H1 (cell line): Measurements from ENCODE around the gene AGFG2. TPM values are rescaled to one million over a fixed set of nuclear protein-coding genes. Genes with fewer than 3 reads are reported as not detected.

Source experiments
- CTCF ChIA-PET: fragments of 300-600 bp; sonication (Branson Sonifier 250); formaldehyde crosslinking; loops from one replicate; lab custom pipeline; 2021; ENCODE audit not compliant: partially characterized antibody; lab: Charles Lee
- POLR2A ChIA-PET: fragments of 300-600 bp; sonication (Branson Sonifier 250); formaldehyde crosslinking; loops from one replicate; lab custom pipeline; 2021; ENCODE audit warnings: inconsistent platforms; ENCODE audit not compliant: partially characterized antibody; lab: Charles Lee
- DNase-seq, 2 experiments: peaks; one replicate each; pipeline versions ENCODE4 v3.0.0 to v3.0.0-alpha.2; 2010 to 2022; ENCODE audit warnings: low spot score in 2 of 2, low read depth in 1 of 2, mixed read lengths in 1 of 2
- FAIRE-seq: peaks from 2 replicates; lab custom pipeline; 2011; peaks lifted over from hg19 to GRCh38; lab: Jason Lieb, UNC
- H2AFZ ChIP-seq: 2 replicates; pipeline ENCODE4 v1.8.1; 2012; ENCODE audit warnings: low read length, inconsistent platforms
- H2AK5ac ChIP-seq: 2 replicates; pipeline ENCODE4 v1.6.1; 2013; ENCODE audit warnings: low read depth, low read length
- H2BK120ac ChIP-seq: replicated peaks from 2 replicates; pipeline ENCODE3; 2013; ENCODE audit warnings: low read depth, low read length, inconsistent platforms
- H2BK12ac ChIP-seq: 2 replicates; pipeline ENCODE4 v1.6.1; 2013; ENCODE audit warnings: low read depth, low read length
- H2BK15ac ChIP-seq: 2 replicates; pipeline ENCODE4 v1.6.1; 2013; ENCODE audit warnings: low read length
- H2BK20ac ChIP-seq: 2 replicates; pipeline ENCODE4 v1.6.1; 2013; ENCODE audit warnings: low read length
- H2BK5ac ChIP-seq: 2 replicates; pipeline ENCODE4 v1.6.1; 2013; ENCODE audit warnings: low read depth, low read length
- H3K14ac ChIP-seq: 2 replicates; pipeline ENCODE4 v1.6.1; 2013; ENCODE audit warnings: inconsistent platforms; ENCODE audit not compliant: insufficient read length
- H3K18ac ChIP-seq: 2 replicates; pipeline ENCODE4 v1.6.1; 2013; ENCODE audit warnings: low read length; ENCODE audit errors: extremely low read depth
- H3K23ac ChIP-seq: 2 replicates; pipeline ENCODE4 v1.6.1; 2013; ENCODE audit warnings: inconsistent platforms; ENCODE audit not compliant: insufficient read length
- H3K23me2 ChIP-seq: 2 replicates; pipeline ENCODE4 v1.6.1; 2013; ENCODE audit warnings: low read depth, low read length
- H3K27ac ChIP-seq: 2 replicates; pipeline ENCODE4 v1.6.1; 2011; ENCODE audit warnings: low read depth, low read length, inconsistent platforms
- H3K27me3 ChIP-seq, 4 experiments: replicated peaks in 1 of 4; 1 replicate in 1 of 4; 2 replicates in 3 of 4; pipeline versions ENCODE4 v1.6.1 to v1.8.1; 2011 to 2013; ENCODE audit warnings: low read length in 3 of 4, mild to moderate bottlenecking in 3 of 4, inconsistent platforms in 2 of 4, mixed read lengths in 2 of 4, moderate library complexity in 1 of 4; ENCODE audit not compliant: control insufficient read depth in 3 of 4, insufficient read depth in 3 of 4; ENCODE audit errors: extremely low read depth in 1 of 4
- H3K36me3 ChIP-seq, 4 experiments: 2 replicates each; pipeline versions ENCODE4 v1.6.1 to v1.8.1; 2011 to 2013; ENCODE audit warnings: mild to moderate bottlenecking in 4 of 4, low read length in 3 of 4, moderate library complexity in 2 of 4, control low read depth in 1 of 4, inconsistent platforms in 1 of 4; ENCODE audit not compliant: insufficient read depth in 4 of 4, control insufficient read depth in 2 of 4
- H3K4ac ChIP-seq: replicated peaks from 2 replicates; pipeline ENCODE3; 2013; ENCODE audit warnings: low read length, low read depth, mixed read lengths, inconsistent platforms; ENCODE audit not compliant: insufficient read length
- H3K4me1 ChIP-seq, 4 experiments: replicated peaks in 1 of 4; 1 replicate in 1 of 4; 2 replicates in 3 of 4; pipeline versions ENCODE4 v1.6.1 to v1.8.1; 2011 to 2013; ENCODE audit warnings: low read length in 3 of 4, inconsistent platforms in 2 of 4, mixed read lengths in 1 of 4; ENCODE audit not compliant: insufficient read depth in 4 of 4, control insufficient read depth in 3 of 4
- H3K4me2 ChIP-seq, 2 experiments: 2 replicates each; pipeline versions ENCODE4 v1.6.1 to v1.8.1; 2011 to 2013; ENCODE audit warnings: low read depth in 2 of 2, low read length in 2 of 2, control low read depth in 1 of 2, inconsistent platforms in 1 of 2, mild to moderate bottlenecking in 1 of 2; ENCODE audit not compliant: insufficient read depth in 1 of 2
- H3K4me3 ChIP-seq, 4 experiments: fragments of 200-600, 300-600 bp in 1 of 4; sonication (generic), shearing (Covaris generic), sonication (Bioruptor Twin) in 1 of 4; 2 replicates each; pipeline versions ENCODE4 v1.5.1 to v1.8.1; 2011 to 2016; ENCODE audit warnings: low read length in 4 of 4, low read depth in 3 of 4, control low read depth in 2 of 4, inconsistent platforms in 2 of 4, mild to moderate bottlenecking in 2 of 4, mixed read lengths in 1 of 4, moderate library complexity in 1 of 4; ENCODE audit not compliant: insufficient read depth in 2 of 4; ENCODE audit errors: extremely low read depth in 1 of 4
- H3K56ac ChIP-seq: replicated peaks from 2 replicates; pipeline ENCODE3; 2013; ENCODE audit warnings: low read depth, mild to moderate bottlenecking, mixed read lengths, low read length, inconsistent platforms; ENCODE audit not compliant: insufficient read length
- H3K79me1 ChIP-seq: 2 replicates; pipeline ENCODE4 v1.6.1; 2013; ENCODE audit warnings: low read depth, low read length, control low read depth
- H3K79me2 ChIP-seq, 2 experiments: 2 replicates each; pipeline versions ENCODE4 v1.6.1 to v1.8.1; 2012 to 2013; ENCODE audit warnings: low read length in 2 of 2, mild to moderate bottlenecking in 2 of 2, inconsistent platforms in 1 of 2; ENCODE audit not compliant: insufficient read depth in 2 of 2, control insufficient read depth in 1 of 2
- H3K9ac ChIP-seq, 4 experiments: replicated peaks in 1 of 4; 1 replicate in 1 of 4; 2 replicates in 3 of 4; pipeline versions ENCODE4 v1.6.1 to v1.8.1; 2011 to 2013; ENCODE audit warnings: low read depth in 3 of 4, low read length in 3 of 4, control low read depth in 2 of 4, mild to moderate bottlenecking in 2 of 4, moderate library complexity in 2 of 4, inconsistent platforms in 1 of 4; ENCODE audit errors: extremely low read depth in 1 of 4
- H3K9me3 ChIP-seq, 2 experiments: 2 replicates each; pipeline versions ENCODE4 v1.6.1 to v1.8.1; 2012 to 2013; ENCODE audit warnings: mild to moderate bottlenecking in 2 of 2, moderate library complexity in 2 of 2, control low read depth in 1 of 2, inconsistent platforms in 1 of 2, low read depth in 1 of 2, low read length in 1 of 2, mixed read lengths in 1 of 2; ENCODE audit not compliant: insufficient read depth in 2 of 2
- H4K20me1 ChIP-seq, 2 experiments: replicated peaks in 1 of 2; 2 replicates each; pipeline versions ENCODE3 to v1.8.1; 2011 to 2013; ENCODE audit warnings: inconsistent platforms in 2 of 2, low read length in 2 of 2, mild to moderate bottlenecking in 1 of 2; ENCODE audit not compliant: insufficient read depth in 2 of 2, control insufficient read depth in 1 of 2
- H4K5ac ChIP-seq: 2 replicates; pipeline ENCODE4 v1.6.1; 2013; ENCODE audit warnings: low read length, low read depth, mixed read lengths, inconsistent platforms; ENCODE audit not compliant: insufficient read length
- H4K8ac ChIP-seq: 2 replicates; pipeline ENCODE4 v1.8.0; 2013; ENCODE audit warnings: mild to moderate bottlenecking, moderate library complexity, low read length, inconsistent platforms; ENCODE audit not compliant: insufficient read depth; ENCODE audit errors: extremely low read depth
- H4K91ac ChIP-seq: replicated peaks from 2 replicates; pipeline ENCODE3; 2013; ENCODE audit warnings: low read length, mixed read lengths, inconsistent platforms; ENCODE audit not compliant: insufficient read length
- FOSL1 ChIP-seq: IDR thresholded peaks from 2 replicates; pipeline ENCODE4 v1.6.1; 2011; ENCODE audit warnings: mild to moderate bottlenecking, low read depth, low read length, moderate library complexity; ENCODE audit not compliant: insufficient read depth
- KDM4A ChIP-seq: IDR thresholded peaks from one replicate; pipeline ENCODE4 v1.7.1; 2012; ENCODE audit warnings: low read depth, mild to moderate bottlenecking, moderate library complexity, low read length, inconsistent platforms; ENCODE audit not compliant: severe bottlenecking
- NRF1 ChIP-seq: IDR thresholded peaks from 2 replicates; pipeline ENCODE4 v1.6.1; 2011; ENCODE audit warnings: mild to moderate bottlenecking, low read depth, low read length, improper control_type of control experiment
- PHF8 ChIP-seq: fragments of 200-600 bp; sonication (generic); conservative IDR thresholded peaks from 2 replicates; pipeline ENCODE4 v1.7.1; 2012; ENCODE audit warnings: low read depth, mild to moderate bottlenecking, inconsistent platforms, low read length, moderate library complexity
- RFX5 ChIP-seq: IDR thresholded peaks from 2 replicates; pipeline ENCODE4 v1.6.1; 2011; ENCODE audit warnings: low read depth, low read length, improper control_type of control experiment, borderline replicate concordance
- SIX5 ChIP-seq: IDR thresholded peaks from 2 replicates; pipeline ENCODE4 v1.6.1; 2011; ENCODE audit warnings: mild to moderate bottlenecking, low read depth, low read length
- SP1 ChIP-seq: IDR thresholded peaks from 2 replicates; pipeline ENCODE4 v1.6.1; 2011; ENCODE audit warnings: low read depth, low read length
- TCF12 ChIP-seq: IDR thresholded peaks from 2 replicates; pipeline ENCODE4 v1.6.1; 2011; ENCODE audit warnings: low read depth, mild to moderate bottlenecking, low read length
- WGBS, 2 experiments: shearing (Covaris generic) in 1 of 2; methylation state at CpG; one replicate each; pipeline versions ENCODE4 v1.1.6 to v1.1.7; 2013 to 2015; ENCODE audit warnings: low lambda C conversion rate in 2 of 2, mixed read lengths in 2 of 2, inconsistent platforms in 1 of 2, low coverage in 1 of 2, missing lambda C conversion rate in 1 of 2; ENCODE audit not compliant: insufficient replicate concordance in 2 of 2, insufficient coverage in 1 of 2, insufficient read length in 1 of 2; ENCODE audit errors: extremely low coverage in 1 of 2, missing lambda C conversion rate in 1 of 2; 5-methylcytosine and 5-hydroxymethylcytosine counted together
- polyA plus RNA-seq, 7 experiments: library from polyadenylated mRNA; depleted of rRNA in 3 of 7; stranded (reverse) in 5 of 7; unstranded in 2 of 7; fragments of >200 nt in 5 of 7; fragments of 200-250 nt in 2 of 7; gene quantifications; 1 replicate in 5 of 7; 2 replicates in 1 of 7; 4 replicates in 1 of 7; pipeline versions ENCODE4 v1.2.1 to v1.2.3, GENCODE V29; 2011 to 2013; ENCODE audit warnings: missing spikeins in 2 of 7, mixed read lengths in 2 of 7
- total RNA-seq: library from RNA; stranded (reverse); fragmentation: NEBNext Ultra II Directional; extraction: Animal tissue kit (Norgen Biotek cat#: 25700); gene quantifications from 2 replicates; pipeline ENCODE4 v1.2.1, GENCODE V29; 2021
- TF ChIP-seq, protein P1 (sequence below): IDR thresholded peaks from 2 replicates; pipeline ENCODE4 v1.6.1; 2012; ENCODE audit warnings: inconsistent platforms

Gene AGFG2
- total and polyA plus RNA-seq, 2 of the 8 experiments (the other 6 are each of a cell fraction or from before 2014, with no cell fraction given), result 7.6 to 11.2 TPM

DNA sequence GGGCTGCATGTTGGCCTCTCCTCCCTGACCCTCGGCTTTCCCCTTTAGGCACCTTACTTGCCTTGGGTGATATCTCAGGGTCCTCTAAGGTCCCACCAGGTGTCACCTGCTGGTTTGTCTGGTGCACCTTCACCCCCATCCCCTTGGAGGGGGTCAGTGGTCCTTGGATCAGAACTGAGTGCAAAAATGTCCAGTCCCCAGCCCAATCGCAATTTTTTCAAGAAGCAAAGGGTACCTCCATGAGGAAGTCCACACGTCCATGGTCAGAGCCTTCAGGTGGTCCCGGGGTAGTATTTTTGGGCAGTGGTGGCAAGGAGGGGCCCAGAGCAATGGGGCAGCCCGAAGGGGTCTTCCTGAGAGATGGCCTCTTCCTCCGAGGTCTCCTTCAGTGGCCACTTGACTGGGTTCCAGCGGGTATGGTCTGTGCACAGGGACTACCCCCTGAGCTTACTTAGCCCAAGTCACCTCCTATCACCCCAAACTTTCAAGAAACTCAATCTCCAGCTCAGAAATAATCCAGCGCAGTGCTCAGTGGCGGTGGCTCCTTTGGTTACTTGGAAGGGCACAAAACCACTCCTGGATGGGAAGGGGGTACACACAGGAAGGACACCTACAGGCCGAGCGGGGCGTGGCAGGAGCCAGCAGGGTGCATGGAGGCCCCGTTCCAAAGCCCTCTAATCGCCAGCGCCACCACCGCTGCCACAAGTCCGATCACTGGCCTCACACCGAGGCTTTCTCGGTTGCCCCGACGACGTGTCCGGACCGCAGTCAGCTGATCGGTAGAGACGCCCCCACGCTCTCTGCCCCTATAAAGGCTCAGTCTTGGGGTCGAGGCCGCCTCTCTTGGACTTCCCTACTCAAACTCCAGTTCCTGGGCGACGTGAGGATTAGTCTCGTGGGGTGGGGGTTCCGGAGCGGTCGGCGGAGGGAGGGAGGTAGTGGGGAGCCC lies 30.2 kb downstream of the AGFG2 start:
- Histone ChIP-seq H3K4ac (no peak overlapping the region), H2BK120ac (no peak overlapping the region), H3K79me1 (peaks cover 2% of the 10 kb centered on the region; the same call in 1 of the 2 replicates), H2BK12ac (peak overlapping the region; percentile 43; the same call in 1 of the 2 replicates), H4K5ac (no peak overlapping the region), H2BK15ac (peak overlapping the region; percentile 88; the same call in 1 of the 2 replicates), H2AFZ (no peak overlapping the region), H3K4me3 (peak overlapping the region; percentile 42 to 66 (median 44)), H3K4me2 (peak overlapping the region; percentile 74 to 96), H3K23ac (no peak overlapping the region), H3K23me2 (peaks cover 8% of the 10 kb centered on the region; the same call in 1 of the 2 replicates), H3K9ac (0 out of 7 replicates have a peak overlapping the region, but pooled peaks of 1 of the 4 experiments have one; percentile 2), H4K91ac (peak overlapping the region; percentile 19), H3K36me3 (peaks cover 0 to 3% (median 0%) of the 10 kb centered on the region in 4 experiments; a peak in 1 of 8 replicates), H3K27me3 (peaks cover 0 to 4% (median under 1%) of the 10 kb centered on the region in 4 experiments; a peak in 1 of 7 replicates), H3K18ac (peak overlapping the region; percentile 88; the same call in 1 of the 2 replicates), H3K27ac (no peak overlapping the region), H2BK20ac (no peak overlapping the region), H2BK5ac (peak overlapping the region; percentile 44; the same call in 1 of the 2 replicates), H3K79me2 (no peaks in the 10 kb centered on the region), H4K20me1 (peaks cover 0 to 1% of the 10 kb centered on the region in 2 experiments), H3K4me1 (peaks cover 0 to 46% (median 27%) of the 10 kb centered on the region in 4 experiments; a peak in 6 of 7 replicates), H3K9me3 (no peaks in the 10 kb centered on the region), H3K14ac (no peak overlapping the region), H2AK5ac (peak overlapping the region; percentile 65; the same call in 1 of the 2 replicates), H4K8ac (no peak overlapping the region), H3K56ac (no peak overlapping the region)
- ChIA-PET POLR2A (interaction anchor here (0.8 to 2.3 kb wide), 16 partner anchors 9 to 154 kb away, joined by 3 to 14 read pairs (median 3); partner anchors contain the start of genes AGFG2, FBXO24 and LRCH4), CTCF (interaction anchor here (0.5 to 12.7 kb wide), 12 partner anchors 10 to 444 kb away, joined by 3 to 341 read pairs (median 4); partner anchors contain the start of genes AGFG2, FBXO24, LRCH4 and MBLAC1)
- FAIRE-seq, result peak; percentile 93
- peak; percentile 67 to 86 for DNase-seq
- 28% methylated on average over 26 of the region's 36 CpGs; no CpG with 5 or more reads in 1 of the 2 experiments for WGBS, 2 experiments
- TF ChIP-seq NRF1, result no peak
- TF ChIP-seq, protein P1, sequence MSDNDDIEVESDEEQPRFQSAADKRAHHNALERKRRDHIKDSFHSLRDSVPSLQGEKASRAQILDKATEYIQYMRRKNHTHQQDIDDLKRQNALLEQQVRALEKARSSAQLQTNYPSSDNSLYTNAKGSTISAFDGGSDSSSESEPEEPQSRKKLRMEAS, result peak; percentile 66
- TF ChIP-seq SP1, result no peak
- TF ChIP-seq RFX5, result no peak
- no peak for TF ChIP-seq TCF12
- no peak; the same call in 1 of the 2 replicates for TF ChIP-seq PHF8
- TF ChIP-seq FOSL1, result no peak
- TF ChIP-seq KDM4A, result no peak
- TF ChIP-seq SIX5, result no peak
